GM12875 (cell line): ENCODE measurements around the gene LRP6.

Experiments
- H3K4me3 ChIP-seq: one replicate; pipeline ENCODE4 v1.5.1; 2011; ENCODE audit warnings: low read depth, low read length, control low read depth
- TF ChIP-seq, protein P1 (sequence below): IDR thresholded peaks from 2 replicates; pipeline ENCODE4 v1.5.1; 2011; ENCODE audit warnings: low read depth, mild to moderate bottlenecking, control low read depth, inconsistent platforms, low read length, moderate library complexity, borderline replicate concordance; ENCODE audit not compliant: insufficient read depth

Gene LRP6

DNA sequence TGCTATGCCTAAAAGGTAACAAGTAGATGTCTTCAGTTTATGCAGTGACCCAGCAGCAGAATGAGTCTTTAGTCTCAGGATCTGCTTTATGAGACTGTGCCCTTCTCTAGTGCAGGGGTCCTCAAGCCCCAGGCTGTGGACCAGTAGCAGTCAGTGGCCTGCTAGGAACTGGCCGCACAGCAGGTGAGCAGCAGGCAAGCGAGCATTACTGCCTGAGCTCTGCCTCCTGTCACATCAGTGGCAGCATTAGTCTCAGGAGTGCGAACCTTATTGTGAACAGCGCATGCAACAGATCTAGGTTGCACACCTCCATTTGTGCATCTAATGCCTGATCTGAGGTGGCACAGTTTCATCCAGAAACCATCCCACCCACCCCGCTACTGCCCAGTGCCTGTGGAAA lies 38.4 kb downstream of the LRP6 start:
- H3K4me3 ChIP-seq = no peak overlapping the region
- TF ChIP-seq, protein P1, sequence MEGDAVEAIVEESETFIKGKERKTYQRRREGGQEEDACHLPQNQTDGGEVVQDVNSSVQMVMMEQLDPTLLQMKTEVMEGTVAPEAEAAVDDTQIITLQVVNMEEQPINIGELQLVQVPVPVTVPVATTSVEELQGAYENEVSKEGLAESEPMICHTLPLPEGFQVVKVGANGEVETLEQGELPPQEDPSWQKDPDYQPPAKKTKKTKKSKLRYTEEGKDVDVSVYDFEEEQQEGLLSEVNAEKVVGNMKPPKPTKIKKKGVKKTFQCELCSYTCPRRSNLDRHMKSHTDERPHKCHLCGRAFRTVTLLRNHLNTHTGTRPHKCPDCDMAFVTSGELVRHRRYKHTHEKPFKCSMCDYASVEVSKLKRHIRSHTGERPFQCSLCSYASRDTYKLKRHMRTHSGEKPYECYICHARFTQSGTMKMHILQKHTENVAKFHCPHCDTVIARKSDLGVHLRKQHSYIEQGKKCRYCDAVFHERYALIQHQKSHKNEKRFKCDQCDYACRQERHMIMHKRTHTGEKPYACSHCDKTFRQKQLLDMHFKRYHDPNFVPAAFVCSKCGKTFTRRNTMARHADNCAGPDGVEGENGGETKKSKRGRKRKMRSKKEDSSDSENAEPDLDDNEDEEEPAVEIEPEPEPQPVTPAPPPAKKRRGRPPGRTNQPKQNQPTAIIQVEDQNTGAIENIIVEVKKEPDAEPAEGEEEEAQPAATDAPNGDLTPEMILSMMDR = no peak

DNA sequence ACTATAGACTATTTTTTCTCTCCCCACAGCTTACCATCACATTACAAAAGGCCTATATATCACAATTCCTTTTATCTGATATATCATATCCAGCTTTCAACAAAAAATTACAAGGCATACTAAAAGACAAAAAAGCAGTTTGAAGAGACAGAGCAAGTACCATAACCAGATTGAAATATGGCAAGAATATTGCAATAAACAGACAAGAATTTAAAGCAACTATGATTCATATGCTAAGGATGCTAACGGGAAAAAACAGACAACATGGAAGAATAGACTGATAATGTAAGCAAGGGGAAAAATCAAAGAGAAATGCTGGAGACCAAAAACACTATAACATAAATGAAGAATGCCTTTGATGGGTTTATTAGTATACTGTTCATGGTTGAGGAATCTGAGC lies 40.7 kb downstream of the LRP6 start:
- TF ChIP-seq, protein P1 = no peak
- H3K4me3 ChIP-seq = no peak overlapping the region

DNA sequence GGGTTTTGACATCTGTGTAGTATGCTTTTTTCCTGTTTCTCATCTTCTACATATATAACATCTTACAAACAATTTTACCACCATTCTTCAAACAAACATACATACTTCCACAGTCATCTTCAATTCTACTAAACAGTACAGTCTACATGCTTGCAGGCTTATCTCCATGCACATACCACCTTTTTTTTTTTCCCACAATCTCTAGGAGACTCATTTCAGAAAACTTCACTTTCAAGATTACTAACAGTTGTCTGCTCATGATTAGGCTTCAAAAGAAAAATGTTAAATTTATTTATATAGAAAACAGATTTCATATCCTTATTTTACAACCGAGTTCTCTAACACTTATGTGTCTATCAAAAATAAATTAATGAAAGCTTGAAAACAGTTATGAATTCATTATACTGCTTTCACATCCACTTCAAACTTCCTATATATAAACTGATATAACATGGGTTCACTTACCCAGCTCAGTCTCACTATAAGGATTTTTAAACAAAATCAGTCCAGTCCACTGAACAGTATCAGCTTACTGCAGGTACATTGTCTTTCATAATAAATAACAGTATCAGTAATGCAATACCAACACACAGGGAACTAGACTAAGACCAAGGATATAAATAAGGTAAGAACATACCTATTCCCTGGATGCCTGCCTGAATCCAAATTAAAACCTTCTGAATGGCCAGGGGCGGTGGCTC lies 42.5 kb downstream of the LRP6 start:
- TF ChIP-seq, protein P1 = no peak
- H3K4me3 ChIP-seq = no peak overlapping the region

DNA sequence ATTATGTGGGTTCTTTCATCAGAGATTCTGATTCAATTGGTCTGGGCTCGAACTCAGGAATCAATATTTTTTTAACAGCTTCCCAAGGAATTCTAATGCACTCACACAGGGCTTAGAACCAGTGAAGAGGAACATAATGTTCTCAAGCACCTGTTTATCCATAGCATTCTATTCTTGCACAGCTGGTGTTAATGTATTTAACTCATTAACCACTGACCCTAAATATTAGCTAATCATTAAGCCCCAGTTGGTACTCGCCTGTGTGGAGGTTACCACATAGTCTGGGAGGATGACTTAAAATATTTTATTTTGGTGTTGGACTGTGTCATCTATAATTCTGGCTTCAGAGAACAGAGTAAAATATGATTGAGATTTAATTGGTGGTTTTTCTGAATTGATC lies 45.3 kb downstream of the LRP6 start:
- no peak overlapping the region for H3K4me3 ChIP-seq
- TF ChIP-seq, protein P1 = no peak

DNA sequence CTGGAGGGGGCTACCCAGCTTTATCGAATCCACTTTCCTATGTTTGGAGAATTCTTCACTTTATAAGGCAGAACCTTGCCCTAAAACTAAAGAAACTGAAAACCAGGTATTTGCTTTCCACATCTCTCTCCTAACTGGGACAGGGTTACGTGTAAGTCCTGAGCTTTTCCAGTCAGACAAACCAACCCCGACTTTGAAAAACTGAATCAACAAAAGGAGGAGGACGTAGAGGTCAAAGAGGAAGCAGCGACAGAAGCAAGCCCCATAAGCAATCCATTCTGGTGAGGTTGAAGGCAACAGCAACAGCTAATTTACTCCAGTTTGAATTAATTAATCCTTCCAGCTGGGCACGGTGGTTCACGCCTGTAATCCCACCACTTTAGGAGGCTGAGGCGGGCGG lies 47.2 kb downstream of the LRP6 start:
- H3K4me3 ChIP-seq = no peak overlapping the region
- TF ChIP-seq, protein P1 = no peak

DNA sequence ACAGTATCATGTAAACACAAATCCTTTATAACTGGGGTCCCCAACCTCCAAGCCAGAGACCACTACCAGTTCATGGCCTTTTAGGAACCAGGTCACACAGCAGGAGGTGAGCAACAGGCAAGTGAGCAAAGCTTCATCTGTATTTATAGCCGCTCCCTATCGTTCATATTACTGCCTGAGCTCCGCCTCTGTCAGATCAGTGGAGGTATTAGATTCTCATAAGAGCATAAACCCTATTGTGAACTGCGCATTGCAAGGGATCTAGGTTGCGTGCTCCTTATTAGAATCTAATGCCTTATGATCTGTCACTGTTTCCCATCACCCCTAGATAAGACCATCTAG lies 49.9 kb downstream of the LRP6 start:
- TF ChIP-seq, protein P1 = no peak
- no peak overlapping the region for H3K4me3 ChIP-seq

DNA sequence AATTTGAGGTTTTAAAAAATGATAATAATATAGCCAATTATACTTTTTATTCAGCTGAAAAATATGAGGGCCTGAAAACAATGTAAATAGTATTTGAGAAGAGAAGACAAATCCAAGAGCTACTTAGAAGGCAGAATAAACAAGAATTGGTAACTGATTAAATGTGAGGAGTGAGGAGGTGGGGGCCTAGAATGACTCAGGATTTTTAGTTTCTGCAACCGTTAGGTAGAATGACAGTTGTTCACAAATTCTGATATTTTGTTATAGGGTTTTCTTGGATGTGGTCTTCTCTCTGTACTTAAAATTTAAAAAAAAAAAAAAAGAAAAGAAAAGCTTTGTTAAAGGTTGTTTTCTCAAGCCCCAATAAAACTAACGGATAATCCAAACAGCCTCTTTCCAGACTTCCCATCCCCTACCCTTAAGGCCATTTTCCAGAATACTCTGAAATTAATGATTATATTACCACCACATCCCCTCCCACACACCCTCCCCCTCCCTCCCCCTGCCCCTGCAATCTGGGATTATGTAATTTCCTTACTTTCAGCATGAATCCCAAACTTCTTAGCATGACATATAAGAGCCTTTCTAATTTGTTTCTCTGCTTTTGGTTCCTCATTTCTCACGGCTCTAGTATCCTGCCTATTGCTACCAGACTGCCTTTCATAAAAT lies 50.4 kb downstream of the LRP6 start:
- no peak overlapping the region for H3K4me3 ChIP-seq
- TF ChIP-seq, protein P1 = no peak
